Raji (cell line): ENCODE measurements around the gene KRT12.

Experiments used
- POLR2A ChIP-seq: IDR thresholded peaks from 2 replicates; pipeline ENCODE4 v1.6.1; 2011; ENCODE audit warnings: low read depth, low read length, control low read depth; ENCODE audit not compliant: insufficient read depth

Gene KRT12

DNA sequence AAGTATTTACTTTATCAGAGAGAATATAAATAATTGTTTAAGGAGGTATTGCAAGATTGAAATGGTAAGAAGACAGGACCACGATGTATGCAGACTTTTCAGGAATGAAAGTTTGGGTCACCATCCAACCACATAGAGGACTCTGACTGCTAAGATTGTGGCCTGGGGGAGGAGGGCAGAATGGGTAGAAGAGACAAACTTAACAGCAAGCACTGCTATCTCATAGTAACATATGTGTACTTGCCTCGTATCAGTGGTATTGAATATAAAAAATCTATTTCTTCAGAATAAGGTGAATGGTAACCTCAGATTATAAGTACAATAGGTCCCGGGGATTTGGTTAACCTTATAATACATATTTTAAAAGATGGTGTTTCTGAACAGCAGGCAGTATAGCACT, 50.5 kb downstream of the KRT12 start:
- no peak for TF ChIP-seq POLR2A

DNA sequence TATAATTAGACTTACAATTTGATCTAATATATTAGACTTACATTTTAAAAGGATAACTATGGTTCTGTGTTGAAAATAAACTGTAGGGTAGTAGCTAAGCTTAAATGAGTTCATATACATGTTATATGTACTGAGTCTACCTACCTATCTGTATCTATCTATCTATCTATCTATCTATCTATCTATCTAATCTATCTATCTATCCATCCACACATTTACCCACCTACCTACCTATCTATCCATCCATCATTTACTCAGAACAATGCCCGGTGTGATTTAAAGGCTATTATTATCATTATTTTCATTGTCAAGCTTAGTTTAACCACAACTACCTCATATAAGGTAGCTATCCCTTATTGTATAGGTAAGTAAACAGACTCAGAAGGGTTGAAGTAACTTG, 51.6 kb downstream of the KRT12 start:
- no peak for TF ChIP-seq POLR2A

DNA sequence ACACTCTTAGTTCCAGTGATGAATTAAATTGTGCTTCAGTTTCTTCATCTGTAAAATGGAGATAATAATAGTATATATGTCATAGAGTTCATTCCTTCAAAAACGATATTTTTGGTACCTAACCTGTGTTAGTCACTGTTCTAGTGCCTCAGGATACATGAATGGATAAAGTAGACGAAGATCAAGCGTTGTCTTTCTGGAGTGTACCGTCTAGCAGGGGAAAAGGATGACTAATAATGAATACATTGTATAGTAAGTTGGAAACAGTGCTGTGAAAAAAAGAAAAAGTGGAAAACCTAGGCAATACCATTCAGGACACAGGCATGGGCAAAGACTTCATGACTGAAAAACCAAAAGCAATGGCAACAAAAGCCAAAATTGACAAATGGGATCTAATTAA, 53.2 kb downstream of the KRT12 start:
- TF ChIP-seq POLR2A: no peak

DNA sequence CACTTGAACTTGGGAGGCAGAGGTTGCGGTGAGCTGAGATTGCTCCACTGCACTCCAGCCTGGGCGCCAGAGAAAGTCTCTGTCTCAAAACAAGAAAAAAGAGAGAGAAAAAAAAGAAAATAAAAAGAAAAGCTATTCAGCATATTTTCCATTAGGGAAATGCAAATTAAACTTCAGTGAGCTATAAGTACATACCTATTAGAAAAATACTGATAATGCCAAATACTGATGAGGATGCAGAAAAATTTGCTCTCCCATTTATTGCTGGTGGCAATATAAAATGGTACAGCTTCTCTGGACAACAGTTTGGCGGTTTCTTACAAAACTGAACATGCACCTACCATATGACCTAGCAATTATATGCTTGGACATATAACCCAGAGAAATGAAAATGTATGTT, 54.4 kb downstream of the KRT12 start:
- TF ChIP-seq POLR2A: no peak
